H1 (cell line): ENCODE results near the gene KDM8. TPM values are rescaled to one million over a fixed set of nuclear protein-coding genes. Genes with fewer than 3 reads are reported as not detected.

Experiments used
- CTCF ChIA-PET: fragments of 300-600 bp; sonication (Branson Sonifier 250); formaldehyde crosslinking; loops from one replicate; lab custom pipeline; 2021; ENCODE audit not compliant: partially characterized antibody; lab: Charles Lee
- POLR2A ChIA-PET: fragments of 300-600 bp; sonication (Branson Sonifier 250); formaldehyde crosslinking; loops from one replicate; lab custom pipeline; 2021; ENCODE audit warnings: inconsistent platforms; ENCODE audit not compliant: partially characterized antibody; lab: Charles Lee
- DNase-seq, 2 experiments: peaks; one replicate each; pipeline versions ENCODE4 v3.0.0 to v3.0.0-alpha.2; 2010 to 2022; ENCODE audit warnings: low spot score in 2 of 2, low read depth in 1 of 2, mixed read lengths in 1 of 2
- FAIRE-seq: peaks from 2 replicates; lab custom pipeline; 2011; peaks lifted over from hg19 to GRCh38; lab: Jason Lieb, UNC
- H2AFZ ChIP-seq: 2 replicates; pipeline ENCODE4 v1.8.1; 2012; ENCODE audit warnings: low read length, inconsistent platforms
- H2AK5ac ChIP-seq: 2 replicates; pipeline ENCODE4 v1.6.1; 2013; ENCODE audit warnings: low read depth, low read length
- H2BK120ac ChIP-seq: replicated peaks from 2 replicates; pipeline ENCODE3; 2013; ENCODE audit warnings: low read depth, low read length, inconsistent platforms
- H2BK12ac ChIP-seq: 2 replicates; pipeline ENCODE4 v1.6.1; 2013; ENCODE audit warnings: low read depth, low read length
- H2BK15ac ChIP-seq: 2 replicates; pipeline ENCODE4 v1.6.1; 2013; ENCODE audit warnings: low read length
- H2BK20ac ChIP-seq: 2 replicates; pipeline ENCODE4 v1.6.1; 2013; ENCODE audit warnings: low read length
- H2BK5ac ChIP-seq: 2 replicates; pipeline ENCODE4 v1.6.1; 2013; ENCODE audit warnings: low read depth, low read length
- H3K14ac ChIP-seq: 2 replicates; pipeline ENCODE4 v1.6.1; 2013; ENCODE audit warnings: inconsistent platforms; ENCODE audit not compliant: insufficient read length
- H3K18ac ChIP-seq: 2 replicates; pipeline ENCODE4 v1.6.1; 2013; ENCODE audit warnings: low read length; ENCODE audit errors: extremely low read depth
- H3K23ac ChIP-seq: 2 replicates; pipeline ENCODE4 v1.6.1; 2013; ENCODE audit warnings: inconsistent platforms; ENCODE audit not compliant: insufficient read length
- H3K23me2 ChIP-seq: 2 replicates; pipeline ENCODE4 v1.6.1; 2013; ENCODE audit warnings: low read depth, low read length
- H3K27ac ChIP-seq: 2 replicates; pipeline ENCODE4 v1.6.1; 2011; ENCODE audit warnings: low read depth, low read length, inconsistent platforms
- H3K27me3 ChIP-seq, 4 experiments: replicated peaks in 1 of 4; 1 replicate in 1 of 4; 2 replicates in 3 of 4; pipeline versions ENCODE4 v1.6.1 to v1.8.1; 2011 to 2013; ENCODE audit warnings: low read length in 3 of 4, mild to moderate bottlenecking in 3 of 4, inconsistent platforms in 2 of 4, mixed read lengths in 2 of 4, moderate library complexity in 1 of 4; ENCODE audit not compliant: control insufficient read depth in 3 of 4, insufficient read depth in 3 of 4; ENCODE audit errors: extremely low read depth in 1 of 4
- H3K36me3 ChIP-seq, 4 experiments: 2 replicates each; pipeline versions ENCODE4 v1.6.1 to v1.8.1; 2011 to 2013; ENCODE audit warnings: mild to moderate bottlenecking in 4 of 4, low read length in 3 of 4, moderate library complexity in 2 of 4, control low read depth in 1 of 4, inconsistent platforms in 1 of 4; ENCODE audit not compliant: insufficient read depth in 4 of 4, control insufficient read depth in 2 of 4
- H3K4ac ChIP-seq: replicated peaks from 2 replicates; pipeline ENCODE3; 2013; ENCODE audit warnings: low read length, low read depth, mixed read lengths, inconsistent platforms; ENCODE audit not compliant: insufficient read length
- H3K4me1 ChIP-seq, 4 experiments: replicated peaks in 1 of 4; 1 replicate in 1 of 4; 2 replicates in 3 of 4; pipeline versions ENCODE4 v1.6.1 to v1.8.1; 2011 to 2013; ENCODE audit warnings: low read length in 3 of 4, inconsistent platforms in 2 of 4, mixed read lengths in 1 of 4; ENCODE audit not compliant: insufficient read depth in 4 of 4, control insufficient read depth in 3 of 4
- H3K4me2 ChIP-seq, 2 experiments: 2 replicates each; pipeline versions ENCODE4 v1.6.1 to v1.8.1; 2011 to 2013; ENCODE audit warnings: low read depth in 2 of 2, low read length in 2 of 2, control low read depth in 1 of 2, inconsistent platforms in 1 of 2, mild to moderate bottlenecking in 1 of 2; ENCODE audit not compliant: insufficient read depth in 1 of 2
- H3K4me3 ChIP-seq, 4 experiments: fragments of 200-600, 300-600 bp in 1 of 4; sonication (generic), shearing (Covaris generic), sonication (Bioruptor Twin) in 1 of 4; 2 replicates each; pipeline versions ENCODE4 v1.5.1 to v1.8.1; 2011 to 2016; ENCODE audit warnings: low read length in 4 of 4, low read depth in 3 of 4, control low read depth in 2 of 4, inconsistent platforms in 2 of 4, mild to moderate bottlenecking in 2 of 4, mixed read lengths in 1 of 4, moderate library complexity in 1 of 4; ENCODE audit not compliant: insufficient read depth in 2 of 4; ENCODE audit errors: extremely low read depth in 1 of 4
- H3K56ac ChIP-seq: replicated peaks from 2 replicates; pipeline ENCODE3; 2013; ENCODE audit warnings: low read depth, mild to moderate bottlenecking, mixed read lengths, low read length, inconsistent platforms; ENCODE audit not compliant: insufficient read length
- H3K79me1 ChIP-seq: 2 replicates; pipeline ENCODE4 v1.6.1; 2013; ENCODE audit warnings: low read depth, low read length, control low read depth
- H3K79me2 ChIP-seq, 2 experiments: 2 replicates each; pipeline versions ENCODE4 v1.6.1 to v1.8.1; 2012 to 2013; ENCODE audit warnings: low read length in 2 of 2, mild to moderate bottlenecking in 2 of 2, inconsistent platforms in 1 of 2; ENCODE audit not compliant: insufficient read depth in 2 of 2, control insufficient read depth in 1 of 2
- H3K9ac ChIP-seq, 4 experiments: replicated peaks in 1 of 4; 1 replicate in 1 of 4; 2 replicates in 3 of 4; pipeline versions ENCODE4 v1.6.1 to v1.8.1; 2011 to 2013; ENCODE audit warnings: low read depth in 3 of 4, low read length in 3 of 4, control low read depth in 2 of 4, mild to moderate bottlenecking in 2 of 4, moderate library complexity in 2 of 4, inconsistent platforms in 1 of 4; ENCODE audit errors: extremely low read depth in 1 of 4
- H3K9me3 ChIP-seq, 2 experiments: 2 replicates each; pipeline versions ENCODE4 v1.6.1 to v1.8.1; 2012 to 2013; ENCODE audit warnings: mild to moderate bottlenecking in 2 of 2, moderate library complexity in 2 of 2, control low read depth in 1 of 2, inconsistent platforms in 1 of 2, low read depth in 1 of 2, low read length in 1 of 2, mixed read lengths in 1 of 2; ENCODE audit not compliant: insufficient read depth in 2 of 2
- H4K20me1 ChIP-seq, 2 experiments: replicated peaks in 1 of 2; 2 replicates each; pipeline versions ENCODE3 to v1.8.1; 2011 to 2013; ENCODE audit warnings: inconsistent platforms in 2 of 2, low read length in 2 of 2, mild to moderate bottlenecking in 1 of 2; ENCODE audit not compliant: insufficient read depth in 2 of 2, control insufficient read depth in 1 of 2
- H4K5ac ChIP-seq: 2 replicates; pipeline ENCODE4 v1.6.1; 2013; ENCODE audit warnings: low read length, low read depth, mixed read lengths, inconsistent platforms; ENCODE audit not compliant: insufficient read length
- H4K8ac ChIP-seq: 2 replicates; pipeline ENCODE4 v1.8.0; 2013; ENCODE audit warnings: mild to moderate bottlenecking, moderate library complexity, low read length, inconsistent platforms; ENCODE audit not compliant: insufficient read depth; ENCODE audit errors: extremely low read depth
- H4K91ac ChIP-seq: replicated peaks from 2 replicates; pipeline ENCODE3; 2013; ENCODE audit warnings: low read length, mixed read lengths, inconsistent platforms; ENCODE audit not compliant: insufficient read length
- CREB1 ChIP-seq: IDR thresholded peaks from 2 replicates; pipeline ENCODE4 v1.6.1; 2012; ENCODE audit warnings: inconsistent platforms
- JUND ChIP-seq: IDR thresholded peaks from 2 replicates; pipeline ENCODE4 v1.6.1; 2011; ENCODE audit warnings: mild to moderate bottlenecking, improper control_type of control experiment, low read length
- KDM4A ChIP-seq: IDR thresholded peaks from one replicate; pipeline ENCODE4 v1.7.1; 2012; ENCODE audit warnings: low read depth, mild to moderate bottlenecking, moderate library complexity, low read length, inconsistent platforms; ENCODE audit not compliant: severe bottlenecking
- MAX ChIP-seq: IDR thresholded peaks from 2 replicates; pipeline ENCODE4 v1.6.1; 2012; ENCODE audit warnings: inconsistent platforms
- NRF1 ChIP-seq: IDR thresholded peaks from 2 replicates; pipeline ENCODE4 v1.6.1; 2011; ENCODE audit warnings: mild to moderate bottlenecking, low read depth, low read length, improper control_type of control experiment
- RAD21 ChIP-seq, 2 experiments: IDR thresholded peaks in 1 of 2; conservative IDR thresholded peaks in 1 of 2; 2 replicates each; pipeline ENCODE4 v1.6.1; 2011; ENCODE audit warnings: low read depth in 2 of 2, low read length in 2 of 2, improper control_type of control experiment in 1 of 2, inconsistent platforms in 1 of 2, mild to moderate bottlenecking in 1 of 2, moderate library complexity in 1 of 2
- SIX5 ChIP-seq: IDR thresholded peaks from 2 replicates; pipeline ENCODE4 v1.6.1; 2011; ENCODE audit warnings: mild to moderate bottlenecking, low read depth, low read length
- SP1 ChIP-seq: IDR thresholded peaks from 2 replicates; pipeline ENCODE4 v1.6.1; 2011; ENCODE audit warnings: low read depth, low read length
- TBP ChIP-seq: IDR thresholded peaks from 2 replicates; pipeline ENCODE4 v1.6.1; 2011; ENCODE audit warnings: low read depth, low read length, improper control_type of control experiment
- WGBS, 2 experiments: shearing (Covaris generic) in 1 of 2; methylation state at CpG; one replicate each; pipeline versions ENCODE4 v1.1.6 to v1.1.7; 2013 to 2015; ENCODE audit warnings: low lambda C conversion rate in 2 of 2, mixed read lengths in 2 of 2, inconsistent platforms in 1 of 2, low coverage in 1 of 2, missing lambda C conversion rate in 1 of 2; ENCODE audit not compliant: insufficient replicate concordance in 2 of 2, insufficient coverage in 1 of 2, insufficient read length in 1 of 2; ENCODE audit errors: extremely low coverage in 1 of 2, missing lambda C conversion rate in 1 of 2; 5-methylcytosine and 5-hydroxymethylcytosine counted together
- polyA plus RNA-seq, 7 experiments: library from polyadenylated mRNA; depleted of rRNA in 3 of 7; stranded (reverse) in 5 of 7; unstranded in 2 of 7; fragments of >200 nt in 5 of 7; fragments of 200-250 nt in 2 of 7; gene quantifications; 1 replicate in 5 of 7; 2 replicates in 1 of 7; 4 replicates in 1 of 7; pipeline versions ENCODE4 v1.2.1 to v1.2.3, GENCODE V29; 2011 to 2013; ENCODE audit warnings: missing spikeins in 2 of 7, mixed read lengths in 2 of 7
- total RNA-seq: library from RNA; stranded (reverse); fragmentation: NEBNext Ultra II Directional; extraction: Animal tissue kit (Norgen Biotek cat#: 25700); gene quantifications from 2 replicates; pipeline ENCODE4 v1.2.1, GENCODE V29; 2021

Gene KDM8
- total and polyA plus RNA-seq, 2 of the 8 experiments (the other 6 are each of a cell fraction or from before 2014, with no cell fraction given), result 10.3 to 12.8 TPM

DNA sequence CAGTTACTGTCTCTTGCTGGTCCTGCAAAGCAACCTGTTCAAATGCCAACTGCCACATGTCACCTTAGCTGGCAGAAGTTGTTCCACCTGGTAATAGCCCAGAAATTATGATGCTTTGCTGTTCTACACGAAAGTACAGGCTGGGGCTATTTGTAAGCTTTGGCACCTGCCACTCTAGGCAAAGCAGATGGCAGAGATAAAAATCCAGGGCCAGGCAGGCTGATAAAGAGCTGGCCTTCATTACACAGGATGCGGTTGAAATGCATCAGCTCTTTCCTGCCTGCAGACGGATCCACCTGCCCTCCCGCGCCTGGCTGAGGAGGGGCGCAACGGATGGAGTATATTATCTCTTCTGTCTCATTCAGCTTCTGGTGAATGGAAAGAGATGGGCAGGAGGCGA, 29.3 kb upstream of the KDM8 start:
- H3K56ac ChIP-seq, result no peak overlapping the region
- FAIRE-seq, result no peak
- CTCF ChIA-PET, result interaction anchor here (0.7 to 8.3 kb wide), 8 partner anchors 11 to 195 kb away, joined by 3 to 69 read pairs (median 4); no protein-coding TSS in a partner anchor
- TF ChIP-seq JUND, result no peak
- no peak for TF ChIP-seq RAD21 (IDR thresholded peaks at IDR 0.05 in 1 of 2, conservative IDR thresholded peaks at IDR 0.05 in 1 of 2; ENCODE audit: low read depth in 2 of 2, low read length in 2 of 2)
- no peak for TF ChIP-seq KDM4A
- TF ChIP-seq SIX5, result no peak
- TF ChIP-seq NRF1, result no peak
- TF ChIP-seq TBP, result no peak
- TF ChIP-seq CREB1, result no peak
- TF ChIP-seq SP1, result no peak
- no peak for TF ChIP-seq MAX
- TF ChIP-seq, all 59 proteins: peak for 0
- Histone ChIP-seq H3K14ac (no peak overlapping the region), H3K9me3 (no peaks in the 10 kb centered on the region), H2BK12ac (no peak overlapping the region), H3K79me2 (no peaks in the 10 kb centered on the region), H2AK5ac (no peak overlapping the region), H4K5ac (no peak overlapping the region), H3K4me3 (no peak overlapping the region), H2BK20ac (no peak overlapping the region), H4K91ac (no peak overlapping the region), H3K9ac (no peak overlapping the region), H2BK5ac (no peak overlapping the region), H3K23ac (no peak overlapping the region), H3K27me3 (no peaks in the 10 kb centered on the region), H3K4ac (no peak overlapping the region), H3K4me2 (no peak overlapping the region), H3K23me2 (no peaks in the 10 kb centered on the region), H3K18ac (no peak overlapping the region), H3K4me1 (no peaks in the 10 kb centered on the region; a peak in 1 of 7 replicates), H2BK120ac (no peak overlapping the region), H3K79me1 (no peaks in the 10 kb centered on the region), H2AFZ (no peak overlapping the region), H4K8ac (no peak overlapping the region), H2BK15ac (no peak overlapping the region), H4K20me1 (no peaks in the 10 kb centered on the region), H3K36me3 (no peaks in the 10 kb centered on the region), H3K27ac (no peak overlapping the region)
- WGBS, 2 experiments, result 80% methylated on average over 8 of the region's 8 CpGs; no CpG with 5 or more reads in 1 of the 2 experiments
- POLR2A ChIA-PET, result no interaction called here
- DNase-seq, result no peak
